Measurements from ENCODE around the gene DEPDC1B. TPM values are rescaled to one million over a fixed set of nuclear protein-coding genes. Genes with fewer than 3 reads are reported as not detected.
A peak's percentile ranks its signal among the peaks of the same experiment; 100 is the strongest.

DEPDC1B gene
- total RNA-seq, 2 experiments from 2014 or later: 0.39 to 0.60 TPM

GRCh38 chr5:60598424-60598823 is 101.5 kb downstream of the DEPDC1B start:
- TF ChIP-seq, protein P1, sequence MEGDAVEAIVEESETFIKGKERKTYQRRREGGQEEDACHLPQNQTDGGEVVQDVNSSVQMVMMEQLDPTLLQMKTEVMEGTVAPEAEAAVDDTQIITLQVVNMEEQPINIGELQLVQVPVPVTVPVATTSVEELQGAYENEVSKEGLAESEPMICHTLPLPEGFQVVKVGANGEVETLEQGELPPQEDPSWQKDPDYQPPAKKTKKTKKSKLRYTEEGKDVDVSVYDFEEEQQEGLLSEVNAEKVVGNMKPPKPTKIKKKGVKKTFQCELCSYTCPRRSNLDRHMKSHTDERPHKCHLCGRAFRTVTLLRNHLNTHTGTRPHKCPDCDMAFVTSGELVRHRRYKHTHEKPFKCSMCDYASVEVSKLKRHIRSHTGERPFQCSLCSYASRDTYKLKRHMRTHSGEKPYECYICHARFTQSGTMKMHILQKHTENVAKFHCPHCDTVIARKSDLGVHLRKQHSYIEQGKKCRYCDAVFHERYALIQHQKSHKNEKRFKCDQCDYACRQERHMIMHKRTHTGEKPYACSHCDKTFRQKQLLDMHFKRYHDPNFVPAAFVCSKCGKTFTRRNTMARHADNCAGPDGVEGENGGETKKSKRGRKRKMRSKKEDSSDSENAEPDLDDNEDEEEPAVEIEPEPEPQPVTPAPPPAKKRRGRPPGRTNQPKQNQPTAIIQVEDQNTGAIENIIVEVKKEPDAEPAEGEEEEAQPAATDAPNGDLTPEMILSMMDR (IDR thresholded peaks at IDR 0.05): no peak
- Histone ChIP-seq H3K27me3 (ENCODE audit: control insufficient read depth in 1 of 2, insufficient read depth in 2 of 2, low read length in 2 of 2) (no peaks in the 10 kb centered on the region), H3K36me3 (ENCODE audit: insufficient read depth, low read length) (no peaks in the 10 kb centered on the region), H3K27ac (ENCODE audit: low read depth in 1 of 2, low read length in 2 of 2) (no peak overlapping the region), H3K4me3 (ENCODE audit: low read length) (no peak overlapping the region), H3K9me3 (ENCODE audit: control insufficient read depth in 1 of 2, insufficient read depth in 1 of 2, low read length in 2 of 2) (no peaks in the 10 kb centered on the region), H3K4me1 (ENCODE audit: insufficient read depth, low read length) (no peaks in the 10 kb centered on the region)
- Mint-ChIP-seq H3K9me3 (no peaks in the 10 kb centered on the region), H3K27ac (no peak overlapping the region), H3K4me1 (ENCODE audit: low read depth) (peaks cover 17% of the 10 kb centered on the region), H3K4me3 (no peak overlapping the region), H3K27me3 (no peaks in the 10 kb centered on the region), H3K36me3 (ENCODE audit: low read depth) (no peaks in the 10 kb centered on the region)
- intact Hi-C loops (cut with DNase I, micrococcal nuclease): no loop called here
- POLR2A ChIA-PET: no interaction called here
- ATAC-seq (ENCODE audit: poor library complexity) (no peak), DNase-seq (no peak)
- CTCF ChIA-PET: interaction anchor here (1.7 kb wide), 1 partner anchor 8 kb away, joined by 4 read pairs; no protein-coding TSS in a partner anchor

DNA sequence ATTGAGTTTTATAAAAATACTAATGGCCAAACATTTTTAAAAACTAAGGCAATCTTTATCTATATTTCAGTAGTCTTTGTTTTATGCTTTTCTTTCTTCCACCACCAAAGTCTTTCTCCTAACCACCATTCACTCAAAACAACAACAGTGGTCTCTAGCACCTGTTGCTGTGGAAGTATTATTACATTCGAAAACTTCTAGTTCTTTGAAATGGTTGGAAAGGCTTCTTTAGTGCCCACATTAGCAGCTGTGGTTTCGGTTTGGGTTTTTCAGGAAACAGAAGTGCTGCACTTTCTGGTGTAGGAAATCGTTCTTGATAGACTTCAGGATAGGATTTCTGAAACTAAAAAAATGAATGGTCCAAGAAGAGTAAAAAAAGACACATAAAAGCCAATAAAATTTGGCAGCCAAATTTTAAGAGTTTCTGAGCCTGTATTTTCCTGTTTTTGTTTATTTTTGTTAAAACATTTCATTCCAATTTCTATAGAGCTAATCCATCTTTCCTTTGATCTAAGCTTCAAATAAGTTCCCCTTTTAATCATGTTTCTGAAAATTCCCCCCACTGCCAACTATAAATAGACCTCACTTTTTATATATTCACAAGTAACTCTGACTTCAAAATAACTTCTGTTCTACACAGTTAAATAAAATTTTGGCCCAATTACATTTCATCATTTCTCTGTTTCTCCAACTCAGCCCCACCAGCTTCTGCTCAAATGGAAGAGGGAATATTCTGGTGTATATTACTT is 102.2 kb downstream of the DEPDC1B start:
- no peaks in the 10 kb centered on the region for H3K27me3 Mint-ChIP-seq
- ATAC-seq (ENCODE audit: poor library complexity): no peak
- no peaks in the 10 kb centered on the region for H3K36me3 Mint-ChIP-seq (ENCODE audit: low read depth)
- no peak overlapping the region for H3K4me3 Mint-ChIP-seq
- no peak overlapping the region for H3K27ac ChIP-seq (ENCODE audit: low read depth in 1 of 2, low read length in 2 of 2)
- TF ChIP-seq, protein P1 (IDR thresholded peaks at IDR 0.05): no peak
- H3K9me3 Mint-ChIP-seq: no peaks in the 10 kb centered on the region
- no peaks in the 10 kb centered on the region for H3K27me3 ChIP-seq (ENCODE audit: control insufficient read depth in 1 of 2, insufficient read depth in 2 of 2, low read length in 2 of 2)
- no peak overlapping the region for H3K4me3 ChIP-seq (ENCODE audit: low read length)
- no peaks in the 10 kb centered on the region for H3K9me3 ChIP-seq (ENCODE audit: control insufficient read depth in 1 of 2, insufficient read depth in 1 of 2, low read length in 2 of 2)
- ChIA-PET CTCF (interaction anchor here (1.7 kb wide), 1 partner anchor 8 kb away, joined by 4 read pairs; no protein-coding TSS in a partner anchor), POLR2A (no interaction called here)
- H3K4me1 Mint-ChIP-seq (ENCODE audit: low read depth): peaks cover 17% of the 10 kb centered on the region
- no peak overlapping the region for H3K27ac Mint-ChIP-seq
- DNase-seq: peak in 3 of 14 experiments; percentile 8 to 27 (median 15)
- H3K4me1 ChIP-seq (ENCODE audit: insufficient read depth, low read length): no peaks in the 10 kb centered on the region
- H3K36me3 ChIP-seq (ENCODE audit: insufficient read depth, low read length): no peaks in the 10 kb centered on the region
- intact Hi-C loops (cut with DNase I, micrococcal nuclease): no loop called here

GRCh38 chr5:60594715-60595477 is 105.1 kb downstream of the DEPDC1B start:
- DNase-seq (no peak), ATAC-seq (ENCODE audit: poor library complexity) (no peak)
- ChIA-PET CTCF (no interaction called here), POLR2A (no interaction called here)
- no peaks in the 10 kb centered on the region for H3K9me3 ChIP-seq (ENCODE audit: control insufficient read depth in 1 of 2, insufficient read depth in 1 of 2, low read length in 2 of 2)
- no peak overlapping the region for H3K27ac ChIP-seq (ENCODE audit: low read depth in 1 of 2, low read length in 2 of 2)
- H3K4me1 Mint-ChIP-seq (ENCODE audit: low read depth): peaks cover 17% of the 10 kb centered on the region
- H3K36me3 ChIP-seq (ENCODE audit: insufficient read depth, low read length): no peaks in the 10 kb centered on the region
- no peaks in the 10 kb centered on the region for H3K36me3 Mint-ChIP-seq (ENCODE audit: low read depth)
- no peak overlapping the region for H3K4me3 ChIP-seq (ENCODE audit: low read length)
- H3K27me3 ChIP-seq (ENCODE audit: control insufficient read depth in 1 of 2, insufficient read depth in 2 of 2, low read length in 2 of 2): no peaks in the 10 kb centered on the region
- TF ChIP-seq, protein P1 (IDR thresholded peaks at IDR 0.05): no peak
- H3K9me3 Mint-ChIP-seq: no peaks in the 10 kb centered on the region
- intact Hi-C loops (cut with DNase I, micrococcal nuclease): no loop called here
- H3K4me3 Mint-ChIP-seq: no peak overlapping the region
- no peak overlapping the region for H3K27ac Mint-ChIP-seq
- H3K27me3 Mint-ChIP-seq: no peaks in the 10 kb centered on the region
- no peaks in the 10 kb centered on the region for H3K4me1 ChIP-seq (ENCODE audit: insufficient read depth, low read length)
